GM19463 (cell line): Measurements from ENCODE around the gene AQP6.
A peak's percentile ranks its signal among the peaks of the same experiment; 100 is the strongest.

Experiments used
- ATAC-seq: cut with Tn5 transposase; IDR thresholded peaks from one replicate; pipeline ENCODE4 v1.9.1; 2021; ENCODE audit warnings: mild to moderate bottlenecking, moderate library complexity; ENCODE audit not compliant: unreplicated experiment

The AQP6 gene

DNA sequence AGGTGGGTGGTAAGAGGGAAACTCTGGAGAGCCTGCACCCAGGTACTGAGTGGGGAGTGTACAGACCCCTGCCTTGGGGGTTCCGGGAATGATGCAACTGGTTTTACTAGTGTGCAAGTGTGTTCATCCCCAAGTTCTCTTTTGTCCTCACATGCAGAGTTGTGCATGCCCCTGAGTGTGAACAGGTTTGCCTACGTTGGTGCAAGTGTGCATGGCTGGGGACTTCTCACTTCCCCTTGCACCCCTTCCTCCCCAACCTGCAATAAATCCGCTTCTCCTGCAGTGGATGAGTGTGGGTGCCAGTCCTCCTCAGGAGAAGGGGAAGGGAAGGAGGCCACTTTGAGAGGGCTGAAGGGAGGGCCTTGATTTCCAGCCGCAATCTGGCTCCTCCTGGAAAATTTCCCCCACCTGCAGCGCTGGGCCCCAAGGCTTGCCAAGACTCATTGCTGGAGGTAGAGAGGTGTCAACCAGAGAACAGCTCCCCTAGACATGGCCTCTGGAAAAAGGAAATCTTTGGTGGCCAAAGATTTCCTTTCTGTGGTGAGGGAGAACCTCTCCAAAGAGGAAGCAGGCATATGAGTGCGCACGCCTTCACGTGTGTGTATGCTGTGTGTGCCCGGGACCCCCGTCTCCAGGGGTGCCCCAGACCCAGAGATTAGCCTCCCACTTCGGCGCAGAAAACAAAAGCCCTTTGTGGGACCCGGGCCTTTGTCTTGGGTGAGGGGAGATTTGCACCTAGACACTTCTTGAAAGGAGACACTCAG lies 16.7 kb upstream of the AQP6 start:
- no peak for ATAC-seq

DNA sequence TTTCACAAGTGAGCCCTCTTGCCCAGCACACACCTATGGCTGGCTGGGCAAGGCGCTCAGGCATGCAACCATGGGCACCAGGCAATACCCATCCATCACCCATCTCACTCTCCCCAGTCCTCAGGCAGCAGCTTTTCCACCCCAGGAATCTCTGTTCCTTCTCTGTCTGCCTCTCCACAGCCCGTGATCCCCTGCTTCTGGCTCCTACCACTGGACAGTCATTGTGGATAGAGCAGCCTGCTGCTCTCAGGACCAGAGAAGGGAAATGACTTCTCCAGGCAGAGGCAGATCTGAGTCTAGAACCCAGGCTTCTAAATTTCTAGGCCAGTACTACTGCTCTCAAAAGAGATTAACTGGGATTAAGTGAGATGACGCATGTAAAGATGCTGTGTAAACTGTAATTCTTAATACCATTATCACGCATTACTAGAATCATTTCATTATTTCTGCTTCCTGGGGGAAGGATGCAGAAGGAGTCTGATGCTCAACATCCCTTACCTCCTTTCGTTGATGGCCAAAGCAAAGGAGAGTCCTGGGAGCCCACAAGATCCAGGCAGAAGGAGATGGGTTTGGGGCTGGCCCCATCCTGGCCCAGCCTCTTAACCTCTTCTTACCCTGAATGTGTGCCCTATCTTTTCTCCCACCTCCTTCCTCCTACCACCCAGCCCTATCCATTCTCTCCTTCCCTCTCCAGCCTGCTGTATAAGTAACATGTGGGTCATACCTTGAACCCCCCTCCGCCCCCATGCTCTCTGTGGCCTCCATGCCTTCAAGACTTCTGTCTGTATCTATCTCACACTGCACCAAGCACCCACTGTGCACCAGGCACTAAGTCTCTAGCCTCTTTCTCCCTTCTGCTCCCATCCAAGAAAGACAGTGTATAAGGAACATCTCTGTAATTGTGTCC lies 15.8 kb upstream of the AQP6 start:
- ATAC-seq, result no peak

DNA sequence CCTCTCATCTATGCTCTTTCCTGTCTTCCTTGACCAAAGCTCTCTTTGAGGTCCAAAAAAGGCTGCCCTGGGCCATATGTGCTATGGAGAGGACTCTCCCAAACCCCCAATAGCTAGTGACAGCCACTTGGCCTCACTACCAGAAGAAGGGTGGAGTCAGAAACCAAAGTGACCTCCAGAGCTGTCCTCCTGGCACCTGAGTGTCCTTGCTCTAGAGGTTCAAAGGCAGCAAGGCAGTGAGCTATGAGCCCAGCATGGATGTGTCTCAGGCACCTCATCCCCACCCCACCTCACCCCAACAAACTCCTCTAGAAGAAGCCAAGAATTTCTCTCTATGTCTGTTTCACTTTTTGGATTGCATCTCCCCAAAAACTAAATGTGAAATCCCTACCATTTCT lies 15.2 kb upstream of the AQP6 start:
- ATAC-seq, result no peak

DNA sequence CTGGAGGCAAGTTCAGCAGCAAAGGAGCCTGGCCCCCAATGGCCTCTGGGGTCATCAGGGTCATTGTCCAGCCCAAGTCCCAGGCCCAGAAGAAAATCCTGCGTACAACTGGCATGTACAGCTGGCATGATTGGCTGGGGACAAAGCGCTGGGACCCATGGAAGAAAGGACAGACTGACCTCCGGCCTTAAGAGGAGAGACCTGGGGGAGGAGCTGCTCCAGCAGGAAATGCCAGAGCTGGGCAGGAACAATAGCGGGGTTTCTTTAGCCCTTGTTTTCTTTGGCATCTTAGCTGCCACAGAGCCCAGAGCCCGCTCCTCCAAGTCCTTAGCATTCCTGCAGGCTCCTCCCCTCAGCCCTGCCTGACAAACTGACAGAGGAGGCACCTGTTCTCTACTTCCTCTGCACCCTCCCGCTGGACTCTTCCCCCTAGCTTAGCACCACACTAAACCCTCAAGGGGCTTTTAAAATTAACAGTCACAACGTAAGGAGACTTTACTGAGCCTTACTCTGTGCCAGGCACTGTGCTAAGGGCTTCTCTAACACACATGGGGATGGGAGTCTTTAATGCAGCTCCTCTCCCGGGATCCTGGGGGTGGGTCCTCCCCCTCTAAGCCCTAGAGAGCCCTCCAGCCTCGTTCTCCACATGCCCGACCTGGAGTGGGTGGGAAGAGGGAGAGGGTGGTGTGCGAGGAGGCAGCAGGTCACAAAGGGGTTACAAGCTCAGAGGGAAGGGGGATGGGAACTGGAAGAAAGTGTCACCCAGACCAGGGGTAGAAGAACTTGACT lies 12.9 kb upstream of the AQP6 start:
- no peak for ATAC-seq

DNA sequence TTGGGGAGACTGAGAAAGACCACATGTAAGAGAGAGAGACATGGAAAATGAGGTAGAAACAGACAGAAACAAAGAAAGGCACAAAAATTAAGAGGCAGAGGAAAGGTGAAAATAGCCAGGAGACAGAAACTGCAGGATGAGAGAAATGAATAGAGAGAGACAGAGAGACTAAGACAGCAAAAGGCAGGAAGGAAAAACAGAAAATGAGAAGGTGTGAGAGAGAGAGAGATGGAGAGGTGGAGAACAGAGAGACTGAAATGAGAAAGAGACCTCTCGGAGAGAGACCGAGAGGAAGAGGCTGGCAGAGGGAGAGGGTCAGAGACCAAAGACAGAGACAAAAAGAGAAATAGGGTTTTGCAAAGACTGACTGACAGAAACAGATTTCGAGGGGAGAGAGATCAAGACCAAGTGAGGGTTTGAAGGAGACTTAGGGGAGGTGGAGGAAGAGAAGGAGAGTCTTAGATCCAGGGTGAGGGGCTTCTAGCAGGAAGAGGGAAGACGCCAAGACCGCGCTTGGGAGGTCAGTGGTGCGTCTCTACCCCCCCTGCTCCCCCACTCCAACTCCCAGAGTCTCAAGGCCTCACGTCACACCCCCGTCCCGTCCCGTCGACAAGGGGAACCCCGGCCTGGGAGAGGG lies 12.2 kb upstream of the AQP6 start:
- ATAC-seq, result no peak

DNA sequence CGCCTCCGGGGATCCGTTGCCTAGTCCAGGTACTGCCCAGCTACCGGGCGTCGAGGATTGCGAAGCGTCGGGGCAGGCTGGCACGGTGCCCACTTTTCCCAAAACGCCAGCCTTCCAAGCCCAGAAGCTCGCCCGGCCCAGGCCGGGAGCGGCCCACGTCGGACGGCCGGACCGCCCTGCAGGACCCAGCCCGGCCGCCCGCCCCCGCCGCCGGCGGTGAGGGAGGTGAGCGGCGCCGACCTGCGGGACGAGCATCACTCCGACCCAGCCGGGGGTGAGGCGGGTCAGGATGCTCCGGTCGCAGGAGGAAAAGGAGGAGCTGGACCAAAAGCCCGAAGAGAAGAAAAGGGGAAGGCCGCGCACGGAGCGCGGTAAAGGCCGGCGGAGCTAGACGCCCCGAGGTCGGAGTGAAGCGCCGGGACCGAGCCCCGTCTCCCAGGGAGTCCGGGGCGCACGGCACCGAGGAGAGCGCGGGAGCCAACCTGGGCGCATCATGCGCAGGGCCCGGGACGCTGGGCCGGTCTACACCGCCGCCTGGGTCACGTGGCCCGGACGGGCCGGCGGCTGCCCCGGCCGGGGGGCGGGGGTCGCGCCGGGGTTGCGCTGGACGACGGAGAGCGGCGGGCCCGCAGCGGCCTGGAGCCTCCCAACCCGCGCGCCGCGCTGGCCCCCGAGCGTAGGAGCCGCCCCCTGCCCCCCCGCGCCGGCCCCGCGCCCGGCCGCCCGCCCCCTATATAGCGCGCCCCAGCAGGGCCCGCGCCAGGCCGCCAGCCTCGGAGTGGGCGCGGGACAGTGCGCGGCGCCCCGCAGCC lies 11.4 kb upstream of the AQP6 start, which contains the start of gene AQP5:
Gene AQP5 (plus strand): TSS at position 762 of the 812 bp plus-strand sequence. CDS start 146 bp downstream, outside the sequence.
- ATAC-seq, result no peak

DNA sequence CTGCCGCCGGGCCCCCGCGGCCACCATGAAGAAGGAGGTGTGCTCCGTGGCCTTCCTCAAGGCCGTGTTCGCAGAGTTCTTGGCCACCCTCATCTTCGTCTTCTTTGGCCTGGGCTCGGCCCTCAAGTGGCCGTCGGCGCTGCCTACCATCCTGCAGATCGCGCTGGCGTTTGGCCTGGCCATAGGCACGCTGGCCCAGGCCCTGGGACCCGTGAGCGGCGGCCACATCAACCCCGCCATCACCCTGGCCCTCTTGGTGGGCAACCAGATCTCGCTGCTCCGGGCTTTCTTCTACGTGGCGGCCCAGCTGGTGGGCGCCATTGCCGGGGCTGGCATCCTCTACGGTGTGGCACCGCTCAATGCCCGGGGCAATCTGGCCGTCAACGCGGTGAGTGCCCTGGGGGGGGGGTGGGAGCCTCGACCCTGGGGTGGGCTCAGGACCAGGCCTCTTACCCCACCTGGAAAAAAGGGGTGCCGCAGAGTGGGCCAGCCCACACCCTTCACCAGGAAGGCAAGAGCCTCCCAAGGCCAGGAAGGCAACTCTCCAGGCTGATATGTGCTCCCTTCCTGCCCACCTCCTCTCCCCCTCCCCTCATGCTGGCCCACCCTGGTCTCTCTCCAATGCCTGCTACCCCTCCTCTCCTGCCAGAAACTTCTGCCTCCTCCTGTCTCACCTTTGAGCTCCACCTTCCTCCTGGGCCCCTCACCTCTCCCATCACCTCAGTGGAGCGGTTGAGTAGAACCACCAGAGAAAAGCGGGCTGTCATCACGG lies 10.6 kb upstream of the AQP6 start:
- ATAC-seq, result no peak

DNA sequence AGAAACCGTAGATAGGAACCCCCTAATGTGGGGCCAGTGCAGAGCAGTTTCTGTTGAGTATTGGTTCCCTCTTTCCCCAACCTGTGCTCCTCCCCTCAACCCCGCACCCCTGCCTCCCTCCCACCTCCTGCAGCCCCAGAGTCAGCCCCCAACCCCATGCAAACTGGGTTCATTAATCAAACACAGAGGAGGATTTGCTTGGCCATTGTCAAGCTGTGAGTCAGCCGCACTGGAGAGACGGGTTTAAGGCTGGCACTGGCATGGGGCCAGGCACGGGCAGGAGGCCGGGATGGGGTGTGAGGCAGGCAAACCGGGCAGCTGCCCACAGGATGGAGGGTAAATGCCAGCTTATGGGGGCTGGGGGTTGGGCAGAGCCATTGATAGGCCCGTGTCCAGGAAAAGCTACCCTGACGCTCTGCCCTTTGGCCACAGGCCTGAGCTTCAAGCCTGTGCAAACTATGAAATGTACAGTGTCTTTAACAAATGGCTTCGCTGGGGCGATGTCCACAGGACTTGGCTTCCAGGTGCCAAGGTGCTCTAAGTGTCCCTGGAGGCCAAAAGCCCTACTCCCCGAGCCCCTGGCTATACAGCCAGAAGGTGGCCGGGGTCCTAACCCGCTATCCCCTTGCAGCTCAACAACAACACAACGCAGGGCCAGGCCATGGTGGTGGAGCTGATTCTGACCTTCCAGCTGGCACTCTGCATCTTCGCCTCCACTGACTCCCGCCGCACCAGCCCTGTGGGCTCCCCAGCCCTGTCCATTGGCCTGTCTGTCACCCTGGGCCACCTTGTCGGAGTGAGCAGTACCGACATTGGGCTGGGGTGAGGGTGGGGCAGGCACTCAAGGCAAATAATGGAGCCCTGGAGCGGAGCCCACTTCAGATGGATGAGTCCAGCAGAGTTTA lies 9.6 kb upstream of the AQP6 start:
- ATAC-seq, result no peak

DNA sequence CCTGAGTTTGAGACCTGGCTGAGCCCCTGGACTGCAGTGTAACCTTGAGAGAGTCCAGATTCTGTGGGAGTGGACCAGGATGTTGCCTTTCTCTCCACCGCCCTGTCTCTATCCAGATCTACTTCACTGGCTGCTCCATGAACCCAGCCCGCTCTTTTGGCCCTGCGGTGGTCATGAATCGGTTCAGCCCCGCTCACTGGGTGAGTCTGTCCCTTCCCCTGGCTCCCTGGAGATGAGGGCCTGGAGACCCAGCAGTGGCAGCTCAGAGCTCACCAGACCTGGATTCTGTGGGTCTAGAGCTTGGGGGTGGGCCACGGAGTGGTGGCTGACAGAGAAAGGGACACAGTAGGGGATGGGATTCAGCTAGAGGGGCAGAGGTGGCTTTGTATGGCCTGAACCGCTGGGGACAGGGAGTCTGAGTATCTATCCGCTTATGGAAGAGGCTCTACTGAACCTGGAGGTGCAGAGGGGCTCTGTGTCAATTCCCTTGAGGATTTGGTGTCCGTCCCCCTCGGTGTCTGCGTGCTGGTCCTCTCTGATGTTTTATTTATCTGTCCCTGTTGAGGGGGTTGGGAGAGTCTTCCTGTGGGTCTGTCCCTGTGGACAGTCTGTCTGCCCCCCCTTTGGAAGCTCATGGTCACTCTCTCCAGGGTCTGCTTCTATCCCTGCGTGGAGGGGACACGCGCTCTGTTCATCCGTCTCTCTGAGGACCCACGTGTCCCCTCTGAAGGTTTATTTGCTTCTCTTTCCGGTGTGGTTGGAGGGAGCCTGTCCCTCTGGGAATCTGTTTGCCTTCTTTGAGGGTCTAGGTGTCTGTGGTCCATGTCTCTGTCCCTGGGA lies 8.6 kb upstream of the AQP6 start:
- ATAC-seq, result no peak

DNA sequence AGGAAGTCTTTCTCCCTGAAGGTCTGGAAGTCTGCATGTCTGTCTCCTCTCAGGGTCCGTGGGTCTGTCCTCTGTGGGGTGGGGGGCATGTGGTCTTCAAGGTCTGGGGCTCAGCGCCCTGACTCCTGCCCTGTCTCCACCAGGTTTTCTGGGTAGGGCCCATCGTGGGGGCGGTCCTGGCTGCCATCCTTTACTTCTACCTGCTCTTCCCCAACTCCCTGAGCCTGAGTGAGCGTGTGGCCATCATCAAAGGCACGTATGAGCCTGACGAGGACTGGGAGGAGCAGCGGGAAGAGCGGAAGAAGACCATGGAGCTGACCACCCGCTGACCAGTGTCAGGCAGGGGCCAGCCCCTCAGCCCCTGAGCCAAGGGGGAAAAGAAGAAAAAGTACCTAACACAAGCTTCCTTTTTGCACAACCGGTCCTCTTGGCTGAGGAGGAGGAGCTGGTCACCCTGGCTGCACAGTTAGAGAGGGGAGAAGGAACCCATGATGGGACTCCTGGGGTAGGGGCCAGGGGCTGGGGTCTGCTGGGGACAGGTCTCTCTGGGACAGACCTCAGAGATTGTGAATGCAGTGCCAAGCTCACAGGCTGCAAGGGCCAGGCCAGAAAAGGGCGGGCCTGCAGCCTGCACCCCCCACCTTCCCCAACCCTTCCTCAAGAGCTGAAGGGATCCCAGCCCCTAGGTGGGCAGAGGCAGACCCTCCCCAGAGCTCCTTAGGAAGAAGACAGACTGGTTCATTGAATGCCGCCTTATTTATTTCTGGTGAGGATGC lies 7.7 kb upstream of the AQP6 start:
- ATAC-seq, result no peak

DNA sequence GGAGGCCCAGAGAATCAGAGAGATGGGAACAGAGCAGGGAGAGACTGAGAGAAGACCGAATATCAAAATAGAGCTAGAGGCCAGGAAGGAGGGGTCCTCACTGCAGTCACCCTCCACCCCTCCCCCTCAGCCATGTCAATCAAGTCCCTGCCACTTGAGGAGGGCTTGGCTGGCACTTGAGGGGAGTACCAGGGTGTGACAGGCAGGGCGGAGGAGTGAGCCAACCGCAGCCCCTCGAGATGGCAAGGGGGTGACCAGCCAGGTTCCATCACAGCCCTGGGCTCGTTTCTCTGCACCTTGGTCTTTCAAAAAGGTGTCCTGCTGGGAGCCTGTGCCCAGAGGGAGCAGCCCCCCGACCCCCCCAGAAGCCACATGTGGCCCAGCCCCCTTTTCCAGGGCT lies 6.9 kb upstream of the AQP6 start:
- ATAC-seq, result no peak

DNA sequence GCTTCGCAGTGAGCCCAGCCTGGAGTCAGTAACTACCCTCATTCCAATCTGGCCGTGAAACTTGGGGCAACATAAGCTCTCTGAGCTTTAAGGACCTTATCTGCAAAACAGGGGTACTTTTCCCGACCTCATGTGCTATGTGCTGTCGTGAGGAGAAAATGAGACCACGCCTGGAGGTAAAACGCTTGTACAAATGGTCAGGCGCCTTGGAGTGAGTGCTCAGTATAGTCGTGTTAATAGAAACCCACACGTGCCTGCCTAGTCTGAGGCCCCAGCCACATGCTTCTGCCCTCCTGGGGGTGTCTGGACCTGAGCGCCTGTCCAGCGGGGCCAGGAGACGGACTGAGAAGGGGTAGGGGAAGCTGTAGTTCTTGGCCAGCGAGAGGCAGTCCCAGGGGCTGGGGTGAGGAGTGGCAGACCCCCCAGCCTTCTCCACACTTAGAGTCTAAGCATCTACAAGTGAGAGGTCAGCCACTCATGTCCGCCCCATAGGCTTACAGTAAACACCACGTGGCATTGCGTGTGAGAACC lies 6.2 kb upstream of the AQP6 start:
- no peak for ATAC-seq

DNA sequence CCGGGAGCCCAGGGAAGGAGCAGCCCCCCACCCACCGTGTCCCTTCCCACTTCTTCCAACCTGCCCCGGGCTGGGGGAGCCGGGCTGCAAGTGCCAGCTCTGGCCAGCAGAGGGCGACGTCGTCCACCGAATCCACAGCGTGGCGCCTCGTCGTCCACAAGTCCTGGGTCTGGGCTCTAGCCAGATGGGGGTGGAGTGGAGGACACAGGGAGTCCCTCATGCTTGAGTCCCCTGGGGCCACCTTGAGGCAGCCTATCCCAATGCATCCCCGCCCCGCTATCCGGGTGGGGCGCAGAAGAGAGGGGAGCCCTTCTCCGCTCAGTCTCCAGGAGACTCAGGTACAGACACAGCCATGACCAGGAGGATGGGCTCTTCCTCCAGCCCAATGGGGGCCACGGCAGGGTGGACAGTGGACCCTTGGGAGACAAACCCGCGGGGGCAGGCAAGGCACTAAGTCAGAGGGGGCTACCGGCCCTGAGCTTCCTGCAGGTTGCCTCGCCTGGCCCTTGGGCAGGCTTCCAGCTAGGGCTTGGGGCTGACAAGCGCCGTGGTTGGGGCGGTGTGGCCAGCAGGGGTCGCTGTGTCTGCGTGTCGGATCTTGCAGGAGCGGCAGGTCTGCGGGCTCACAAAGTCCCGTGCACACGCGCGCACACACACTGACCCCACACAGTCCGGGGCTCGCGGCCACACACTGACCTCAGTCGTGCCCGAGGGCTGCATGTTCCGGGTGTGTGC lies 5.5 kb upstream of the AQP6 start:
- peak; percentile 71 for ATAC-seq

DNA sequence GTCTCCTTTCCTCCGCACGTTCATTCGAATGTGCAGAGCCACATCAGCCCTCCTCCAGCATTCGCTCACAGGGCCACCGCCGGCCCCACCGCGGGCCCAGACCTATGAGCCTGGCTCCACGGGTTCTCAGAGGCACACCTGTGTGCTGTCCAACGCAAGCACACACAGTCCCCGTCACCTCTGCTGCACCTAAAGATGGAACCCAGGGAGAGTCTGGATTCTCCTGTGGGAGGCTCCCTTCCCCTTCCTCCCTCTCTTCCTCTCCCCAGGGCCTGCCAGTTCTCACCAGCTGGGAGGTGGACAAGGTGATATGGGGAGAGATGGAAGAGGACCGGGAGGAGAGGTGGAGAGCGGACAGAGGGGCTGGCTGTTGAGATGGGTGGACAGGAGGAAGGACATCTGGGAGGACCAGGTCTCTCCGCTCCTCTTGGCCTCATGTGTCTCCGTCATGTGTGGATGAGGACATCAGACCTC lies 4.9 kb upstream of the AQP6 start:
- ATAC-seq, result no peak

DNA sequence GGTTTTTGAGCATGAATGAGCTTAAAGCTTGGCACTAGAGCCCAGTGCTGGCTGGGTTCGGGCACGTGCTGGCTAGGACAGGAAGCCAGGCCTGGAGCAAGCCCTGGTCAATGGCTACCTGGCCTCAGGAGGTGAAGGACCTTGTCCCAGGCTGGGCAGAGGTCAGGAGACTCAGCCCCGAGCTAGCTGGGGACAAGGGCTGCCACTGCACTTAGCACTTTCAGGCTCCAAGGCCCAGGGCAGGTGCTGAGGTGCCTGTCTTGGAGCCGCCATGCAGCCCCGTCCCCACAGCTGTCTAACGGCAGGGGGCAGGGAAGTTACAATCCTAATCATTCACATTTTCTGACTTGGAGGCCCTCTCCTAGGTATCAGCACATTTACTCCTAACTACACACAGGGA lies 4.3 kb upstream of the AQP6 start:
- no peak for ATAC-seq
